ENCODE results near the gene MMP15.
A peak's percentile ranks its signal among the peaks of the same experiment; 100 is the strongest.
"Not testable (repeated sequence)": the region's sequence is repeated elsewhere in the genome, so short reads cannot be mapped to it uniquely, and the experiment has no call there.

MMP15 gene

DNA sequence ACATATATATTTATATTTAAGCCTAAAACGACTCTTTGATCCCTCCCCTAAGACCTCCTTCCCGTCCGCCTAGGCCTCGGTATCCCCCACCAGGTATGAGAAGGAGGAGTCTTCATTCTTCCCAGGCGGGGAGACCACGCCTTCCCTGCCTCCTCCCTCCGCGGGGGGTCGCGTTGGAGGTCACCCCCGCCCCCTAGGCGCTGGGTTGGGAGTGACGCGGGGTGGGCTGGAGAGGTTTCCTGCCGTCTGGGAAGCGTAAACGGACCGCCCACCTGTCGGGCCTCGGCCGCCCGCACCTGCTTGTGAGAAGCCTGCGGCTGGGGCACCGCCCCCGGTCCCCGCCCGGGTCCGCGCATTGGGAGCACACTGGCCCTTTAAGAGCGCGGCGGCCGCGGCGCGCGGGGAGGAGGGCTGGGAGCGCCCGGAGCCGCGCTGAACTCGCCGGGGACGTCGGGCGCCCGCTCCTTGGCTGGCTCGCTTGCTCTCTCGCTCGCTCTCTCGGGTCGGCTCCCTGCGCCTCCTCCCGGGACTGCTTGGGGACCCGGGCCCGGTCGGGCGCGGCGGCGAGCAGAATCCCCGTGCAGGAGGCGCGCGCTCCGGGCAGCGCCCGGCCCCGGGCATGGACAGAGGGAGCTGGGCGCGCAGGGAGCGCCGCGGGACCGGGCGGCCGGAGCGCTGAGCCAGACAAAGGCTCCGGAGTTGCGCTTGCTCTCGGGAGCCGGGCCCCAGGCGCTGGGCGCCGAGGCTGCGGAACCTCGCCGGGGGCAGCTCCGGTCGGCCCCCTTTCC, at the start of gene MMP15:
Gene MMP15, plus strand, starts transcription at position 404 of the 788 bp plus-strand sequence. CDS start 597 bp downstream, outside the sequence.
- peak; percentile 50 to 56 for DNase-seq

DNA sequence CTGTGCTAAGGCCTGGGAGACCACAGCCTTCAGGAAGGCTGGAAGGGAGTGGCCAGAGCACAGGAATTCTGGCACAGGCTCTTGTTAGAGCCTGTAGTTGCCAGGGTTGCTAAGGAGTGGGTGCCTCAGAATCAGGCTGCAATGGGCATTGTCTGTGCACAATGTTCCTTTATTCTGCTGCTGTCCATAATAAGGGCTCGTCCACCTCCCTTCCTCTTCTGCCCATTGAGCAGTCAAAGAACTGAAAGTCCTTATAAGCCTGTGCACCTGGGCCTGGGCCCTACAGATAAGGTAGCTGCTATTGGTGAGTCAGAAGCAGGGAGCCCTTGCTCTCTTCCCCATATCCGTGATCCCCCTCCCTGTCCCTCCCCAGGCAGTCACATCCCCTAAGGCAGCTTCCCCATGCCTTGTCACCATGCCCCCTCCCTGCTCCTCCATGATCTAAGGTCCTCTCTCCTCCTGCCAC, 49.2 kb upstream of the MMP15 start:
- DNase-seq = peak; percentile 75 to 85
- TF ChIP-seq POLR2A (IDR thresholded peaks at IDR 0.05; ENCODE audit: low read length) = no peak
- TF ChIP-seq GATA1 (IDR thresholded peaks at IDR 0.05; ENCODE audit: low read depth, low read length) = no peak

More for the DNA sequence above, at the start of gene MMP15:
- TF ChIP-seq GATA1 (IDR thresholded peaks at IDR 0.05; ENCODE audit: low read depth, low read length) = no peak
- TF ChIP-seq POLR2A (IDR thresholded peaks at IDR 0.05; ENCODE audit: low read length) = no peak

DNA sequence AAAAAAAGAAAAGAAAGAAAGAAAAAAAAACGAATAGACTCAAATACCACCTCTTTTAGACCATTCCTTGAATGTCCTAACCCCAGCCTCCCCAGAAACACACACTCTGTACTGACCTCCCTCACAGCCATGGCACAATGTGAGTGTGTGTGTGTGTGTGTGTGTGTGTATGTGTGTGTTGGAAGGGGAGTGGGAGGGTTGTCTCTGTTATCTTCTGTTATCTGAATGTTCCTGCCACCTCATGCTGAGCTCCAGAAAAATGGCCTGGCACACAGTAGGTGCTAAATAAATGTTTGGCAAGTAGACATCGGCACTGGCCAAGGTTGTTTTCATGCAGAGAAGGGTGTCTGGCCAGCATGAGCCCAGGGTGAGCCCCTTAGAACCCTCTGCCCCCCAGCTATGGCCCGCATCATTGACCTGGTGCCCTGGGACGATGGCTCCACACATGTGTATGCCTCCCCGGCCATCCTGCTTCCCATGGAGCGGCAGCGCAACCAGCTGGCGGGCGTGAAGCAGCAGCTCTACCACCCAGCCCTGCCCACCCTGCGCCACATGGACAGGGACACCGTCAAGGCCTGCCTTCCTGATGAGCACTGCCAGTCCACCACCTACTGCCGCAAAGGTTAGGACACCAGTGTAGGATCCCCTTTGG, 48.0 kb upstream of the MMP15 start:
- DNase-seq = peak; percentile 20 to 24
- TF ChIP-seq POLR2A (IDR thresholded peaks at IDR 0.05; ENCODE audit: low read length) = no peak
- no peak for TF ChIP-seq GATA1 (IDR thresholded peaks at IDR 0.05; ENCODE audit: low read depth, low read length)

DNA sequence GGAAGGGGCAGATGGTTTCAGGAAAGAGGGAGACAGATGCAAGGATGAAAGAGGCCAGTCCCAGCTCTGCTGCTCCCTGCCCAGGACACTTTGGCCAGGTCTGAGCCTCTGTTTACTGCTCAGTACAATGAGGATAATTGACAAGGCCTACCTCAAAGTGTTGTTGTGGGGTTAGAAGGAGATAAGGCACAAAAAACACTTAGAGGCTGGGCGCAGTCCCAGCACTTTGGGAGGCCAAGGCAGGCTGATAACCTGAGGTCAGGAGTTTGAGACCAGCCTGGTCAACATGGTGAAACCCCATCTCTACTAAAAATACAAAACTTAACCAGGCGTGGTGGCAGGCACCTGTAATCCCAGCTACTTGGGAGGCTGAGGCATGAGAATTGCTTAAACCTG, 47.5 kb upstream of the MMP15 start:
- not testable (repeated sequence) for DNase-seq

DNA sequence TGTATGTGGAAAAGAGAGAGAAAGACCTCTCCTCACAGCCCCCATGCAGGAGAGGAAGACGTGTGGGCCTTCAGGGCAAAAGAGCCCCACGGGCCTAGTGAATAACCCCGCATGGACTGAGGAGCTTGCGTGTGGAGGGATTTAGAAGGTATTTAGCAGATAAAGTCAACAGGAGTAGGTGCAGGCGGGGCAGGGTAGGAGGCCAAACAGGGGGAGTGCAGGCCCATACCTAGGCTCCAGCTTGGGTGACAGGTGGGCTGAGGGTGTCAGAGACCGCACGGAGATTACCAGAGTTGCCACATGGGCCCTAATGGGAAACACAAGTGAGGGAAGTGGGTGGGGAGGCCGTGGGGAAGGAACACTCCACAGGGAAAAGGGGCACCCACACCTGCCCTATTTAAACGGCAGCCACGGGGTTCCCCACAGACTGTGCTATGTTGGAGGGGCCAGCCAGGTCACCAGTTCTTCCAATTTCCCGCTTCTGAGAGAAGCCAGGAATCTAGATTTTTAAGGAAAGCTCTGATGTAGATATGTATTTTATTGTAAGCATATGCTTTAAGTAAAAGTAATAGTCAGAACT, 46.5 kb upstream of the MMP15 start:
- no peak for TF ChIP-seq POLR2A (IDR thresholded peaks at IDR 0.05; ENCODE audit: low read length)
- TF ChIP-seq GATA1 (IDR thresholded peaks at IDR 0.05; ENCODE audit: low read depth, low read length) = no peak
- no peak for DNase-seq

DNA sequence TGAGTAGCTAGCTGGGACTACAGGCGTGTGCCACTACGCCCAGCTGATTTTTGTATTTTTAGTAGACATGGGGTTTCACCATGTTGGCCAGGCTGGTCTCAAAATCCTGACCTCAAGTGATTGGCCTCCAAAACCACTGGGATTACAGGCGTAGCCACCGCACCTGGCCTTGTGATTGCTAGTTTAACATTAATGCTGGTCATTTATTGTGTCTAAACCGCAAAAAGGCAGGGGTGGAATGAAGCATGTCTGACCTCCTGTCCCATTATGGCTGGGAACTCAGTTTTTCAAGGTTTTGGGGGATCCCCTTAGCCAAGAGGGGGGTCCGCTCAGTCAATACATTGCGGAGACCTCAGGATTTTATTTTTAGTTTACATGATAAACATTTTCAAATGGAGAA, 43.9 kb upstream of the MMP15 start:
- no peak for TF ChIP-seq GATA1 (IDR thresholded peaks at IDR 0.05; ENCODE audit: low read depth, low read length)
- no peak for TF ChIP-seq POLR2A (IDR thresholded peaks at IDR 0.05; ENCODE audit: low read length)
- DNase-seq = no peak

DNA sequence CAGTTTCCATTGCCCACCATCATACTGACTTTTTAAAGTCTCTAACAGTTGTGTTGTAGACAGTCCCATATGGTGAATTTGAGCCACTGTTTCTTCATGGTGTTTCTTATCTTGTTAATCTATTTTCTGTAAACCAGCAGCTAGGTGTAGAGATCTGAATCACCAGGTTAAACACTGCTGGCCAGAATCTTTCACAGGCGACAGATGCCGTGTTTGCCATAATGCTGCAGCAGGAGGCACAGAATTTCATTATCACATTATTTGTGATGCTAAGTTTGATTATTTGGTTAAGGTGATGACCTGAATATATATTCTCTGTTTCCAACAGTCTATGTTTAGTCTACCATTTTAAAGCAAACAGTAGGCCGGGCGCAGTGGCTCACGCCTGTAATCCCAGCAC, 43.2 kb upstream of the MMP15 start:
- DNase-seq = no peak
- no peak for TF ChIP-seq GATA1 (IDR thresholded peaks at IDR 0.05; ENCODE audit: low read depth, low read length)
- no peak for TF ChIP-seq POLR2A (IDR thresholded peaks at IDR 0.05; ENCODE audit: low read length)

DNA sequence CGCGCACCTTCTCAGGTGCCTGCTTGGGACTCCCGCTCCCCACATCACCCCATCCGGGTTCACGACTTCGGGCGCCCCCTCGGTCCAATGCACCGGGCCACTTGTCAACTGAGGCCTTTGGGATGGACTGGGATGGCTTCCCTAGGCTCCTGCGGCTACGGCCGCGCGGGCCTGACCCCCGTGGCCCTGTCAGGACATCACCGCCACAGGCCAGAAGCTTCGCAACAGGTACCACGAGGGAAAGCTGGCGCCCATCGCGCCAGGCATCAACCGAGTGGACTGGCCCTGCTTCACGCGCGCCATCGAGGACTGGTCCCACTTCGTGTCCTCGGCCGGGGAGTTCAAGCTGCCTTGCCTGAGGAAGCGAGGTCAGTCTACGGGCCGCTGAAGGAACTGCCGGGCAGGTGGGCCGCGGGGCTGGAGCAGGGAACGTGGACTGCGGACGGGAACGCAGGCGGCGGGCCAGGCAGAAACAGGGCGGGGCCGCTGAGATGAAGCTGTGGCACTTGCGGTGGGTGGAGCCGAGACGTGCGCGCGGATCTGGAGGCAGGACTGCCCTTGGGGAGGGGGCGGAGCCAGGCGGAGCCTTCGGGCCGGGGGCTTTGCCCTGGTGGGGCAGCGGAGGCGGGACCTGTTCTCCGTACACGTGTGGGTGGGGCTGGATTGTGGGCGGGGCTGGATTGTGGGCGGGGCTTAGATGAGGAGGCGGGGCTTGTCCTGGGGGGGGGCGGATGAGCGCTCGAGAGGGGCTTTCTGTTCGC, 40.9 kb upstream of the MMP15 start:
- peak; percentile 87 to 88 for DNase-seq
- TF ChIP-seq POLR2A (IDR thresholded peaks at IDR 0.05; ENCODE audit: low read length) = no peak
- no peak for TF ChIP-seq GATA1 (IDR thresholded peaks at IDR 0.05; ENCODE audit: low read depth, low read length)

DNA sequence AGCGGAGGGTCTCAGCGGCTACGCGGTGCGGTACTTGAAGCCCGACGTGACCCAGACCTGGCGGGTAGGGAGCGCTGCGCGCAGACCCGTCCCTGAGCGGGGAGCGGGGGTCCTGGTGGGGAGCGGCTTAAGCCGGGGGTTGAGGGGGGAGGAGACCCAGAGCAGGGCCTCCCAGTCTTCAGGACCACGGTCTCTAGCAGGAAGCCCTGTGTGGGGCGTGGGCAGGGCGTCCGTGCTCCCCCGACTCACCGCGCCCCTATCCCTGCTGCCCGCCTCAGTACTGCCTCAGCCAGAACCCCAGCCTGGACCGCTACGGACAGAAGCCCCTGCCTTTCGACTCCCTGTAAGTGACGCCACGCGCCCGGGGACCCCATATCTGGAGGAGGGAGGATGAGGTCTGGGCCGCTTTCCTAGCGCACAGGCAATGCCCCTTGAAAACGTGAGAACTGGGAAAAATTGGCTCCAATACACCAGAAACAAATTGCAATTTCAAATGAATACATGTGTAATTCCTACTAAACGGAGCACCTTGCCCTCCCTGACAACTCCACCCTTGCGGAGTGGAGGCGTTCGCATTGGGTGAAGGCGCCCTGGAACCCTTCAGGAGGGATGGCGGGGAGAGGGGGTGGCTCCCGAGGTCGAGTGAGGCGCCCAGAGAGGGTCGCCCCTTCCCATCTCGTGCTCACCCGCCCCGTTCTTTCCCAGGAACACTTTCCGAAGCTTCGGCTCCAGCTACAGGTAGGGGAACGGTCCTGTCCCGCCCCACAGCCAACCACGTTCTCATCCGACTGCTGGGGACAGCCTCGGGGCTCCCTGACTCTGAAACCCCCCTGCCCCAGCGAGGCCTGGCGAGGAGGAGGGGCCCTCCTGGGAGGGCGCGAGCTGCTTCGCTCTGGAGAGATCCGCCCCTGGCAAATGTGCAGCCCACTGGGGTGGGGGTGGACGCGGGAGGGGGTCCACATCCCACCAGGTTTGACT, 40.1 kb upstream of the MMP15 start:
- no peak for DNase-seq
- TF ChIP-seq POLR2A (IDR thresholded peaks at IDR 0.05; ENCODE audit: low read length) (no peak), GATA1 (IDR thresholded peaks at IDR 0.05; ENCODE audit: low read depth, low read length) (no peak)

DNA sequence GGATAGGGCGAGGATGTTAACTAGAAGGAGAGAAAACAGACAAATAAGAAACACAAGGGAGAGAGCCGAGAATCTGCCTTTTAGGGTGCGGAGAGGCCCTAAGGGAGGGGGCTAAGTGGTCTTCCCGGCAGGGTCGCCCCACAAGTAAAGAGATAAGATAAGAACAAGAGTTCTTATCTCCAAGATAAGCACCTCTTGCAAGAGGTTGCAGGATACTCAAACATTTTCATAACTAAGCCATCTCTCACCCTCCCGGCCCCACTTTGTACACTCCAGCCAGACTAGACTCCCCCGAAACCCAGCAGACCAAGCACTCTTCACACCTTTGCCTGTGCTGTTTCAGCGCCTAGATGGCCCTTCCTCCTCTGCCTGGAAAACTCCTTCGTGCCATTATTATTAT, 39.4 kb upstream of the MMP15 start:
- no peak for TF ChIP-seq POLR2A (IDR thresholded peaks at IDR 0.05; ENCODE audit: low read length)
- TF ChIP-seq GATA1 (IDR thresholded peaks at IDR 0.05; ENCODE audit: low read depth, low read length) = no peak
- no peak for DNase-seq

DNA sequence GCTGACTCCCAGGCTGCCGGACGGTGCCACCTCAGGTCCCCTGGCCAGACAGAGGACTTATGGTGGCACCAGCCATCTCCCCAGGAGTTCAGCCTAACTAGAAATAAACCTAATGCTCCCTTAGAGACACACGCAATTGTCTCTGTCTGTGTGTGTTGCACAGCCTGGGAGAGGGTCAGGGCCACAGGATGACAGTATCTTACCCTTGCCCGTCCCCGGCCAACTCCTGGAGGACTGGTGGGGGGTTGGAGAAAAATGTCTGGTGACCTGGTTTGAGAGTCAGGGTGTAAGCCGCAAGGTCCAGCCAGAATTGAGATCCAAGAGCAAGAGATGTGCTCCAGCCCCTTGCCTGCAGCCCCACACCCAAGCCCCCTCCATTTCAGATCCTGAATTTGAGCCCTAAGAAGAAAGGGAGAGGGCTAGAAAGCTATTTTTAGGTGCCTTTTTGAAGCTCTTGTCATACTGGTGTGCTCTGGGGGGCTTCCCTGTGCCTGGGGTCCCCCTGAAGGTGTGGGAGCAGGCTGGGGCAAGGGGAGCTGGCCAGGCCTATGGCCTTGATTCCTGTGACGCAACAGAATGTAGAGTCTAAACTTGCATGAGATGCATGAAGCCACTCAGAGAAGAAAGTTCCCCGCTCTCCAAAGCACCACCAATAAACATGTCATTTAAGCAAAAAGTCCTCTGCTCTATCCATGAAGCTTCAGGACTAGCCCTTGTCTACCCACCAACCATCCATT, 37.9 kb upstream of the MMP15 start:
- no peak for TF ChIP-seq GATA1 (IDR thresholded peaks at IDR 0.05; ENCODE audit: low read depth, low read length)
- TF ChIP-seq POLR2A (IDR thresholded peaks at IDR 0.05; ENCODE audit: low read length) = no peak
- no peak for DNase-seq

DNA sequence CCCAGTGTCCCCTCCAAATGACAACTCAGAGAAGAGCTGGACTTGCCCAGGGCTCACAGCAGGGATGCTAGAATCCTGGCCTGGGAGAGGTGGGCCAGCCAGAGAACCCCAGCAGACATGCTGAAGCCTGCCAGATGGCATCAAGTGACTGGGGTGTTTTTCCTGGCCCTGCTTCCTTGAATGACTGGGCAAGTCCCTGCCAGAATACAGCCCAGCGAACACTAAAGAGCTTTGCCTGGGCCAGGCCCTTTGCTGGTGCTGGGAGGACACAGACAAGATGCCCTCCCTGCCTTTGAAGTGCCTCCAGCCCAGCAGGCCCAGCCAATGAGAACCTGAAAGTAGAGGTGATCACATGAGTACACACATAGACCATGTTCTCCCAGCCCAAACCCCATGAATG, 36.6 kb upstream of the MMP15 start:
- no peak for DNase-seq
- no peak for TF ChIP-seq POLR2A (IDR thresholded peaks at IDR 0.05; ENCODE audit: low read length)
- no peak for TF ChIP-seq GATA1 (IDR thresholded peaks at IDR 0.05; ENCODE audit: low read depth, low read length)
